GM12801 (cell line): ENCODE results near the gene APOBEC3B.

ENCODE experiments used
- CTCF ChIP-seq: IDR thresholded peaks from one replicate; pipeline ENCODE4 v1.5.1; 2011; ENCODE audit warnings: control low read depth; ENCODE audit not compliant: insufficient read length; ENCODE audit errors: extremely low read depth

Gene APOBEC3B

GRCh38 chr22:39041908-39042307 is 59.8 kb downstream of the APOBEC3B start:
- TF ChIP-seq CTCF, result no peak
